B cell (primary cell): Measurements from ENCODE around the gene BLOC1S2. TPM values are rescaled to one million over a fixed set of nuclear protein-coding genes. Genes with fewer than 3 reads are reported as not detected.
"Not testable (repeated sequence)": the region's sequence is repeated elsewhere in the genome, so short reads cannot be mapped to it uniquely, and the experiment has no call there.

Source experiments
- ATAC-seq: fragments of 200-7000 bp; cut with Tn5 transposase; one replicate; pipeline ENCODE4 v1.10.0; 2021; ENCODE audit warnings: low read depth, mild to moderate bottlenecking, moderate number of reproducible peaks, moderate library complexity
- CTCF ChIA-PET: fragments of 350-600 bp; sonication (Branson Sonifier 250); formaldehyde crosslinking; loops from one replicate; lab custom pipeline; 2021; ENCODE audit warnings: antibody characterized with exemption, inconsistent platforms; lab: Charles Lee
- POLR2A ChIA-PET: fragments of 350-600 bp; sonication (Branson Sonifier 250); formaldehyde crosslinking; loops from one replicate; lab custom pipeline; 2021; ENCODE audit warnings: antibody characterized with exemption; lab: Charles Lee
- DNase-seq: peaks from one replicate; pipeline ENCODE4 v3.0.0; 2013
- H2AFZ ChIP-seq: 2 replicates; pipeline ENCODE4 v1.6.1; 2012; ENCODE audit warnings: mild to moderate bottlenecking, low read depth, low read length; ENCODE audit not compliant: insufficient read depth, poor library complexity, severe bottlenecking
- H3K27ac ChIP-seq, 2 donors: 1 replicate in 1 of 2; 2 replicates in 1 of 2; pipeline ENCODE4 v1.5.1; 2012 to 2013; ENCODE audit warnings: low read length in 2 of 2, mild to moderate bottlenecking in 2 of 2, moderate library complexity in 1 of 2
- H3K27me3 ChIP-seq, 4 experiments: fragments of 200-600 bp in 1 of 4; sonication (generic) in 1 of 4; replicated peaks in 1 of 4; 1 replicate in 2 of 4; 2 replicates in 2 of 4; pipeline versions ENCODE4 v1.6.1 to v1.7.0; 2013 to 2016; ENCODE audit warnings: low read length in 3 of 4, mild to moderate bottlenecking in 2 of 4, mixed read lengths in 1 of 4, moderate library complexity in 1 of 4; ENCODE audit not compliant: insufficient read depth in 4 of 4, control insufficient read depth in 3 of 4; ENCODE audit errors: control extremely low read depth in 1 of 4
- H3K36me3 ChIP-seq, 2 experiments: replicated peaks in 1 of 2; 1 replicate in 1 of 2; 2 replicates in 1 of 2; pipeline versions ENCODE4 v1.6.1 to v1.7.1; 2013; ENCODE audit warnings: low read length in 1 of 2; ENCODE audit not compliant: insufficient read depth in 2 of 2, control insufficient read depth in 1 of 2; ENCODE audit errors: control extremely low read depth in 1 of 2, extremely low read depth in 1 of 2
- H3K4me1 ChIP-seq, 2 donors: fragments of 200-600 bp in 1 of 2; sonication (generic) in 1 of 2; 1 replicate in 1 of 2; 2 replicates in 1 of 2; pipeline versions ENCODE4 v1.5.1 to v1.6.1; 2013 to 2017; ENCODE audit warnings: low read length in 2 of 2; ENCODE audit not compliant: control insufficient read depth in 2 of 2, insufficient read depth in 2 of 2
- H3K4me2 ChIP-seq: replicated peaks from 2 replicates; pipeline ENCODE3; 2012; ENCODE audit warnings: mild to moderate bottlenecking, low read depth, low read length; ENCODE audit not compliant: poor library complexity, severe bottlenecking
- H3K4me3 ChIP-seq, 5 experiments: fragments of 200-600 bp in 1 of 5; sonication (generic) in 1 of 5; 1 replicate in 3 of 5; 2 replicates in 2 of 5; pipeline versions ENCODE4 v1.5.1 to v1.7.0; 2011 to 2016; ENCODE audit warnings: low read length in 4 of 5, mild to moderate bottlenecking in 4 of 5, low read depth in 2 of 5, control low read depth in 1 of 5, moderate library complexity in 1 of 5; ENCODE audit not compliant: insufficient read depth in 1 of 5; ENCODE audit errors: control extremely low read depth in 1 of 5, extremely low read depth in 1 of 5
- H3K79me2 ChIP-seq: fragments of 200-600 bp; sonication (generic); one replicate; pipeline ENCODE4 v1.6.0; 2016; ENCODE audit warnings: low read length; ENCODE audit not compliant: control insufficient read depth, insufficient read depth
- H3K9ac ChIP-seq: fragments of 200-600 bp; sonication (generic); 2 replicates; pipeline ENCODE4 v1.6.1; 2017; ENCODE audit warnings: mild to moderate bottlenecking, low read length, moderate library complexity
- H3K9me3 ChIP-seq, 3 donors: one replicate each; pipeline versions ENCODE4 v1.6.1 to v1.7.1; 2013; ENCODE audit warnings: low read length in 2 of 3; ENCODE audit not compliant: control insufficient read depth in 2 of 3, insufficient read depth in 1 of 3; ENCODE audit errors: control extremely low read depth in 1 of 3
- H4K20me1 ChIP-seq: 2 replicates; pipeline ENCODE4 v1.6.0; 2012; ENCODE audit warnings: mild to moderate bottlenecking, low read length; ENCODE audit not compliant: insufficient read depth, control insufficient read depth, poor library complexity, severe bottlenecking
- H3K27ac Mint-ChIP-seq: one replicate; pipeline ENCODE4 v1.8.0; 2021; ENCODE audit warnings: mixed read lengths
- H3K27me3 Mint-ChIP-seq: one replicate; pipeline ENCODE4 v1.8.0; 2021; ENCODE audit warnings: mixed read lengths
- H3K4me1 Mint-ChIP-seq: one replicate; pipeline ENCODE4 v1.8.0; 2021; ENCODE audit warnings: mixed read lengths
- H3K4me3 Mint-ChIP-seq: one replicate; pipeline ENCODE4 v1.8.0; 2021; ENCODE audit warnings: mixed read lengths
- H3K9me3 Mint-ChIP-seq: one replicate; pipeline ENCODE4 v1.8.0; 2022; ENCODE audit warnings: mixed read lengths; ENCODE audit not compliant: insufficient read depth
- EZH2 ChIP-seq: IDR thresholded peaks from 2 replicates; pipeline ENCODE4 v1.6.1; 2012; ENCODE audit warnings: borderline replicate concordance, low read depth, mild to moderate bottlenecking, moderate library complexity, low read length; ENCODE audit not compliant: insufficient read depth, poor library complexity, severe bottlenecking
- WGBS: methylation state at CpG from one replicate; pipeline ENCODE4 v1.1.5; 2013; ENCODE audit warnings: missing lambda C conversion rate; ENCODE audit not compliant: insufficient coverage; 5-methylcytosine and 5-hydroxymethylcytosine counted together
- intact Hi-C: fragments of 100-400 bp; cut with micrococcal nuclease; formaldehyde crosslinking; loops from one replicate; pipeline ENCODE4 v1.10.0; 2022
- polyA plus RNA-seq: library from polyadenylated mRNA; depleted of rRNA; stranded (reverse); fragments of >200 nt; gene quantifications from 2 replicates; pipeline ENCODE4 v1.2.3, GENCODE V29; 2012
- total RNA-seq, 2 donors: library from RNA; stranded (reverse); fragments of 120-200 nt in 1 of 2; gene quantifications; 1 replicate in 1 of 2; 2 replicates in 1 of 2; pipeline versions ENCODE4 v1.2.3 to v1.2.4, GENCODE V29; 2013 to 2022
- TF ChIP-seq, protein P1 (sequence below): fragments of 200-600 bp; IDR thresholded peaks from one replicate; pipeline ENCODE4 v1.8.0; 2022; ENCODE audit warnings: antibody characterized with exemption, mild to moderate bottlenecking

Gene BLOC1S2
- total and polyA plus RNA-seq, 2 donors (not counting 1 experiment from before 2014, with no cell fraction given) = 47.2 to 48.7 TPM

DNA sequence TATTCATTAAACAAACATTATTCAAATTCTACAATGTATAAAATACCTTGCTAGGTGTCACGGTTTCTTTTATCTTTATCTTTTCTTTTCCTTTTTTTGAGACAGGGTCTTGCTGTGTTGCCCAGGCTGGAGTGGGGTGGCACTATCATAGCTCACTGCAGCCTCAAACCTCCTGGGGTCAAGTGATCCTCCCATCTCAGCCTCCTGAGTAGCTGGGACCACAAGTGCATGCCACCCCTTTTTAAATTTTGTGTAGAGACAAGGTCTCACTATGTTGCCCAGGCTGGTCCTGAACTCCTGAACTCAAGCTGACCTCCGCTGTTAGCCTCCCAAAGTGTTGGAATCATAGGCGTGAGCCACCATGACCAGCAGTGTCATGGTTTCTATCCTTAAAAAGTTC, 17.9 kb upstream of the BLOC1S2 start:
- H3K4me3 Mint-ChIP-seq = no peak overlapping the region
- ATAC-seq = no peak
- peaks cover 0 to 6% (median 0%) of the 10 kb centered on the region in 4 experiments for H3K27me3 ChIP-seq
- no peak overlapping the region for H2AFZ ChIP-seq
- no peaks in the 10 kb centered on the region for H3K4me1 Mint-ChIP-seq
- no peaks in the 10 kb centered on the region for H3K9me3 ChIP-seq
- H3K9me3 Mint-ChIP-seq = no peaks in the 10 kb centered on the region
- no peak for TF ChIP-seq EZH2
- TF ChIP-seq, protein P1, sequence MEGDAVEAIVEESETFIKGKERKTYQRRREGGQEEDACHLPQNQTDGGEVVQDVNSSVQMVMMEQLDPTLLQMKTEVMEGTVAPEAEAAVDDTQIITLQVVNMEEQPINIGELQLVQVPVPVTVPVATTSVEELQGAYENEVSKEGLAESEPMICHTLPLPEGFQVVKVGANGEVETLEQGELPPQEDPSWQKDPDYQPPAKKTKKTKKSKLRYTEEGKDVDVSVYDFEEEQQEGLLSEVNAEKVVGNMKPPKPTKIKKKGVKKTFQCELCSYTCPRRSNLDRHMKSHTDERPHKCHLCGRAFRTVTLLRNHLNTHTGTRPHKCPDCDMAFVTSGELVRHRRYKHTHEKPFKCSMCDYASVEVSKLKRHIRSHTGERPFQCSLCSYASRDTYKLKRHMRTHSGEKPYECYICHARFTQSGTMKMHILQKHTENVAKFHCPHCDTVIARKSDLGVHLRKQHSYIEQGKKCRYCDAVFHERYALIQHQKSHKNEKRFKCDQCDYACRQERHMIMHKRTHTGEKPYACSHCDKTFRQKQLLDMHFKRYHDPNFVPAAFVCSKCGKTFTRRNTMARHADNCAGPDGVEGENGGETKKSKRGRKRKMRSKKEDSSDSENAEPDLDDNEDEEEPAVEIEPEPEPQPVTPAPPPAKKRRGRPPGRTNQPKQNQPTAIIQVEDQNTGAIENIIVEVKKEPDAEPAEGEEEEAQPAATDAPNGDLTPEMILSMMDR = no peak
- POLR2A ChIA-PET = no interaction called here
- WGBS = 81% methylated on average over 2 of the region's 3 CpGs
- no peak overlapping the region for H3K27ac Mint-ChIP-seq
- no peaks in the 10 kb centered on the region for H4K20me1 ChIP-seq
- H3K27ac ChIP-seq = no peak overlapping the region
- peaks cover 0 to 3% of the 10 kb centered on the region in 2 donors for H3K4me1 ChIP-seq
- intact Hi-C loops = no loop called here
- no peak overlapping the region for H3K4me3 ChIP-seq
- H3K27me3 Mint-ChIP-seq = peaks cover 49% of the 10 kb centered on the region
- no peaks in the 10 kb centered on the region for H3K79me2 ChIP-seq
- H3K36me3 ChIP-seq = no peaks in the 10 kb centered on the region
- CTCF ChIA-PET = interaction anchor here (0.6 to 3.9 kb wide), 9 partner anchors 22 to 218 kb away, joined by 3 to 33 read pairs (median 4); no protein-coding TSS in a partner anchor
- H3K4me2 ChIP-seq = no peak overlapping the region
- no peak overlapping the region for H3K9ac ChIP-seq
- DNase-seq = no peak

- Histone ChIP-seq H3K27ac (no peak overlapping the region), H3K4me1 (peaks cover 0 to 3% of the 10 kb centered on the region in 2 donors), H4K20me1 (no peaks in the 10 kb centered on the region), H3K9ac (no peak overlapping the region), H3K9me3 (no peaks in the 10 kb centered on the region), H3K27me3 (peaks cover 0 to 5% (median 0%) of the 10 kb centered on the region in 4 experiments), H3K79me2 (no peaks in the 10 kb centered on the region), H3K4me2 (no peak overlapping the region), H3K36me3 (no peaks in the 10 kb centered on the region), H3K4me3 (no peak overlapping the region), H2AFZ (no peak overlapping the region)
- no peaks in the 10 kb centered on the region for H3K4me1 Mint-ChIP-seq
- ChIA-PET CTCF (interaction anchor here (0.6 to 3.9 kb wide), 16 partner anchors 21 to 219 kb away, joined by 3 to 33 read pairs (median 4); no protein-coding TSS in a partner anchor), POLR2A (no interaction called here)
- H3K27me3 Mint-ChIP-seq = peaks cover 47% of the 10 kb centered on the region
- intact Hi-C loops = loop anchor here (1.0 to 2.0 kb wide), 2 partner anchors 23 to 129 kb away; no protein-coding TSS in a partner anchor
- ATAC-seq (no peak), DNase-seq (peak; percentile 42)
- no peak overlapping the region for H3K27ac Mint-ChIP-seq
- TF ChIP-seq, protein P1 = peak; percentile 70
- TF ChIP-seq EZH2 = no peak
- 39% methylated on average over 2 of the region's 7 CpGs for whole genome bisulfite sequencing
- H3K4me3 Mint-ChIP-seq = no peak overlapping the region
- no peaks in the 10 kb centered on the region for H3K9me3 Mint-ChIP-seq
Measured at GRCh38 chr10:100303724-100304319, 17.3 kb upstream of the BLOC1S2 start.

GRCh38 chr10:100301123-100301522, 14.6 kb upstream of the BLOC1S2 start:
- H3K4me3 Mint-ChIP-seq, H4K20me1 ChIP-seq, H3K79me2 ChIP-seq, H3K27me3 ChIP-seq, H3K36me3 ChIP-seq, H3K4me2 ChIP-seq, intact Hi-C loops, POLR2A ChIA-PET, H3K27ac Mint-ChIP-seq, ATAC-seq, H3K4me3 ChIP-seq, DNase-seq, H2AFZ ChIP-seq, H3K9me3 ChIP-seq, H3K27ac ChIP-seq, CTCF ChIA-PET, H3K9ac ChIP-seq, H3K9me3 Mint-ChIP-seq: not testable (repeated sequence)
- Mint-ChIP-seq H3K4me1 (peaks cover 17% of the 10 kb centered on the region), H3K27me3 (peaks cover 35% of the 10 kb centered on the region)
- WGBS = 82% methylated on average over 4 of the region's 5 CpGs
- peaks cover 10 to 16% of the 10 kb centered on the region in 2 donors for H3K4me1 ChIP-seq
